Suprapubic skin (tissue), 4 donors: Measurements from ENCODE around the gene FMNL2. TPM values are rescaled to one million over a fixed set of nuclear protein-coding genes. Genes with fewer than 3 reads are reported as not detected.

Experiments
- DNase-seq, 2 donors: peaks; one replicate each; pipeline ENCODE4 v3.0.0-alpha.2; 2019; ENCODE audit warnings: low spot score in 2 of 2
- H3K27ac ChIP-seq: fragments of 200-600 bp; sonication (generic); one replicate; pipeline ENCODE4 v1.5.1; 2019
- H3K27me3 ChIP-seq: fragments of 200-600 bp; sonication (generic); one replicate; pipeline ENCODE4 v1.5.1; 2019
- H3K36me3 ChIP-seq: fragments of 200-600 bp; sonication (generic); one replicate; pipeline ENCODE4 v1.5.1; 2019
- H3K4me1 ChIP-seq: fragments of 200-600 bp; sonication (generic); one replicate; pipeline ENCODE4 v1.5.1; 2019
- H3K4me3 ChIP-seq: fragments of 200-600 bp; sonication (generic); one replicate; pipeline ENCODE4 v1.5.1; 2019; ENCODE audit warnings: mild to moderate bottlenecking
- H3K9me3 ChIP-seq: fragments of 200-600 bp; sonication (generic); one replicate; pipeline ENCODE4 v1.5.1; 2019
- CTCF ChIP-seq, 2 donors: fragments of 200-600 bp in 1 of 2; fragments of 450-650 bp in 1 of 2; sonication (generic) in 1 of 2; IDR thresholded peaks; one replicate each; pipeline ENCODE4 v1.5.1; 2016 to 2019; ENCODE audit warnings: antibody characterized with exemption in 2 of 2, mild to moderate bottlenecking in 1 of 2, moderate library complexity in 1 of 2
- EP300 ChIP-seq: sonication (generic); formaldehyde crosslinking; IDR thresholded peaks from one replicate; pipeline ENCODE4 v1.6.1; 2017; ENCODE audit warnings: antibody characterized with exemption
- POLR2A ChIP-seq, 2 donors: fragments of 450-650 bp; IDR thresholded peaks; one replicate each; pipeline ENCODE4 v1.6.1; 2017; ENCODE audit warnings: antibody characterized with exemption in 2 of 2, mild to moderate bottlenecking in 2 of 2, moderate library complexity in 2 of 2
- POLR2AphosphoS5 ChIP-seq, 3 donors: sonication (generic); formaldehyde crosslinking; IDR thresholded peaks; one replicate each; pipeline ENCODE4 v1.6.1; 2017; ENCODE audit warnings: antibody characterized with exemption in 3 of 3
- WGBS: methylation state at CpG from one replicate; pipeline ENCODE4 v1.1.5; 2018; 5-methylcytosine and 5-hydroxymethylcytosine counted together
- total RNA-seq, 4 donors: library from RNA; depleted of rRNA; stranded (reverse); fragments of >200 nt; gene quantifications; one replicate each; pipeline ENCODE4 v1.1.0, GENCODE V29; 2016

FMNL2 gene
- total RNA-seq, 4 donors from 2014 or later, result 15.4 to 18.1 (median 16.0) TPM

- no peak for DNase-seq
- Histone ChIP-seq H3K27me3 (no peaks in the 10 kb centered on the region), H3K9me3 (no peaks in the 10 kb centered on the region), H3K4me1 (peaks cover 25% of the 10 kb centered on the region), H3K4me3 (no peak overlapping the region), H3K27ac (peak overlapping the region; percentile 20), H3K36me3 (no peaks in the 10 kb centered on the region)
- 94% methylated on average over 4 of the region's 4 CpGs for WGBS
- TF ChIP-seq CTCF (IDR thresholded peaks at IDR 0.05) (no peak), EP300 (no peak), POLR2A (IDR thresholded peaks at IDR 0.05) (no peak), POLR2AphosphoS5 (IDR thresholded peaks at IDR 0.05) (no peak)
Observed at GRCh38 chr2:152432765-152433164, 97.8 kb downstream of the FMNL2 start.

GRCh38 chr2:152433289-152433688 lies 98.3 kb downstream of the FMNL2 start:
- TF ChIP-seq POLR2AphosphoS5 (IDR thresholded peaks at IDR 0.05), result no peak
- TF ChIP-seq CTCF (IDR thresholded peaks at IDR 0.05), result no peak
- no peak for TF ChIP-seq POLR2A (IDR thresholded peaks at IDR 0.05)
- TF ChIP-seq EP300, result no peak
- no peak overlapping the region for H3K27ac ChIP-seq

GRCh38 chr2:152433791-152434190 lies 98.8 kb downstream of the FMNL2 start:
- TF ChIP-seq CTCF (IDR thresholded peaks at IDR 0.05) (no peak), EP300 (no peak), POLR2AphosphoS5 (IDR thresholded peaks at IDR 0.05) (no peak), POLR2A (IDR thresholded peaks at IDR 0.05) (no peak)
- no peak for DNase-seq
- Histone ChIP-seq H3K4me1 (peaks cover 21% of the 10 kb centered on the region), H3K27me3 (no peaks in the 10 kb centered on the region), H3K9me3 (no peaks in the 10 kb centered on the region), H3K4me3 (no peak overlapping the region), H3K27ac (no peak overlapping the region), H3K36me3 (no peaks in the 10 kb centered on the region)
- 62% methylated on average over 2 of the region's 2 CpGs for WGBS

More at GRCh38 chr2:152433289-152433688, 98.3 kb downstream of the FMNL2 start:
- H3K4me3 ChIP-seq, result no peak overlapping the region
- peaks cover 25% of the 10 kb centered on the region for H3K4me1 ChIP-seq
- H3K27me3 ChIP-seq, result no peaks in the 10 kb centered on the region
- no peaks in the 10 kb centered on the region for H3K36me3 ChIP-seq
- no peak for DNase-seq
- WGBS, result 83% methylated on average over 1 of the region's 1 CpG
- H3K9me3 ChIP-seq, result no peaks in the 10 kb centered on the region

- H3K36me3 ChIP-seq, result no peaks in the 10 kb centered on the region
- no peak overlapping the region for H3K27ac ChIP-seq
- H3K4me1 ChIP-seq, result peaks cover 21% of the 10 kb centered on the region
- TF ChIP-seq POLR2AphosphoS5 (IDR thresholded peaks at IDR 0.05) (no peak), EP300 (no peak), CTCF (IDR thresholded peaks at IDR 0.05) (no peak), POLR2A (IDR thresholded peaks at IDR 0.05) (no peak)
- no peaks in the 10 kb centered on the region for H3K27me3 ChIP-seq
- DNase-seq, result no peak
- H3K9me3 ChIP-seq, result no peaks in the 10 kb centered on the region
- 100% methylated on average over 1 of the region's 1 CpG for WGBS
- H3K4me3 ChIP-seq, result no peak overlapping the region
Observed at GRCh38 chr2:152434395-152435182, 99.6 kb downstream of the FMNL2 start.

GRCh38 chr2:152436148-152436547 lies 101.2 kb downstream of the FMNL2 start:
- WGBS, result 78% methylated on average over 1 of the region's 1 CpG
- Histone ChIP-seq H3K4me1 (peaks cover 24% of the 10 kb centered on the region), H3K4me3 (no peak overlapping the region)

More at GRCh38 chr2:152436148-152436547, 101.2 kb downstream of the FMNL2 start:
- TF ChIP-seq POLR2AphosphoS5 (IDR thresholded peaks at IDR 0.05) (no peak), EP300 (no peak), POLR2A (IDR thresholded peaks at IDR 0.05) (no peak), CTCF (IDR thresholded peaks at IDR 0.05) (no peak)
- H3K36me3 ChIP-seq, result no peaks in the 10 kb centered on the region
- no peak overlapping the region for H3K27ac ChIP-seq
- no peak for DNase-seq
- H3K9me3 ChIP-seq, result no peaks in the 10 kb centered on the region
- H3K27me3 ChIP-seq, result no peaks in the 10 kb centered on the region
